GM12878 (cell line): Measurements from ENCODE around the gene FAM118B. TPM values are rescaled to one million over a fixed set of nuclear protein-coding genes. Genes with fewer than 3 reads are reported as not detected.

Experiments
- ATAC-seq: fragments of 200-7000 bp; cut with Tn5 transposase; 3 replicates; pipeline ENCODE4 v1.9.1; 2020; ENCODE audit warnings: mild to moderate bottlenecking, moderate library complexity
- BruUV-seq: library from RNA; stranded (reverse); fragments of 400-500 nt; replicated peaks from 2 replicates; lab custom pipeline; 2021; lab: Mats Ljungman, UMichigan
- CTCF ChIA-PET: fragments of 300-600 bp; sonication (Branson Sonifier 250); formaldehyde crosslinking; extraction: SDS; loops from one replicate; lab custom pipeline; 2021; ENCODE audit warnings: inconsistent platforms; lab: Yijun Ruan, JAX
- POLR2A ChIA-PET: fragments of 350-600 bp; formaldehyde crosslinking; extraction: SDS; loops from one replicate; lab custom pipeline; 2021; ENCODE audit warnings: inconsistent platforms; lab: Charles Lee
- RAD21 ChIA-PET: fragments of 300-600 bp; sonication (Branson Sonifier 250); formaldehyde crosslinking; loops from one replicate; lab custom pipeline; 2023; ENCODE audit warnings: antibody characterized with exemption; ENCODE audit not compliant: unreplicated experiment; lab: Charles Lee
- SMC1A ChIA-PET: fragments of 300-600 bp; sonication (Branson Sonifier 250); formaldehyde crosslinking; loops from one replicate; lab custom pipeline; 2023; ENCODE audit not compliant: unreplicated experiment, uncharacterized antibody; lab: Charles Lee
- DNase-seq: peaks from one replicate; pipeline ENCODE4 v3.0.0-alpha.2; 2011; ENCODE audit warnings: low read depth, low spot score
- FAIRE-seq: peaks from 3 replicates; lab custom pipeline; 2011; peaks lifted over from hg19 to GRCh38; lab: Jason Lieb, UNC
- H2AFZ ChIP-seq: 2 replicates; pipeline ENCODE4 v1.6.0; 2011; ENCODE audit warnings: low read depth, low read length, control low read depth; ENCODE audit not compliant: control insufficient read depth
- H3K27ac ChIP-seq: 2 replicates; pipeline ENCODE4 v1.5.1; 2011; ENCODE audit warnings: control low read depth; ENCODE audit not compliant: control insufficient read depth, insufficient read depth
- H3K27me3 ChIP-seq, 2 experiments: replicated peaks in 1 of 2; 2 replicates each; pipeline versions ENCODE4 v1.6.0 to v1.6.1; 2011; ENCODE audit warnings: low read length in 1 of 2; ENCODE audit not compliant: control insufficient read depth in 2 of 2, insufficient read depth in 2 of 2
- H3K36me3 ChIP-seq, 2 experiments: 2 replicates each; pipeline ENCODE4 v1.5.1; 2011; ENCODE audit warnings: low read length in 1 of 2; ENCODE audit not compliant: control insufficient read depth in 2 of 2, insufficient read depth in 2 of 2
- H3K4me1 ChIP-seq: 2 replicates; pipeline ENCODE4 v1.6.1; 2011; ENCODE audit warnings: mild to moderate bottlenecking, low read length, moderate library complexity, mixed read lengths; ENCODE audit not compliant: control insufficient read depth, insufficient read depth
- H3K4me2 ChIP-seq: 2 replicates; pipeline ENCODE4 v1.6.0; 2011; ENCODE audit warnings: control low read depth; ENCODE audit not compliant: control insufficient read depth, insufficient read depth
- H3K4me3 ChIP-seq: fragments of 200-600 bp; sonication (generic); 2 replicates; pipeline ENCODE4 v1.5.1; 2016
- H3K79me2 ChIP-seq: 2 replicates; pipeline ENCODE4 v1.6.0; 2011; ENCODE audit warnings: low read length; ENCODE audit not compliant: control insufficient read depth, insufficient read depth
- H3K9ac ChIP-seq: 2 replicates; pipeline ENCODE4 v1.8.0; 2011; ENCODE audit warnings: low read length, control low read depth, mixed read lengths; ENCODE audit not compliant: control insufficient read depth, insufficient read depth
- H3K9me3 ChIP-seq: replicated peaks from 3 replicates; pipeline ENCODE4 v1.5.1; 2011; ENCODE audit warnings: mild to moderate bottlenecking, low read length; ENCODE audit not compliant: control insufficient read depth, insufficient read depth
- H4K20me1 ChIP-seq: 2 replicates; pipeline ENCODE4 v1.6.0; 2011; ENCODE audit not compliant: control insufficient read depth, insufficient read depth
- BHLHE40 ChIP-seq, 2 experiments: fragments of 450-650 bp in 1 of 2; IDR thresholded peaks; 2 replicates each; pipeline ENCODE4 v1.6.1; 2011 to 2017; ENCODE audit warnings: low read depth in 2 of 2, borderline replicate concordance in 1 of 2, improper control_type of control experiment in 1 of 2, low read length in 1 of 2, mild to moderate bottlenecking in 1 of 2
- ETV6 ChIP-seq, 2 experiments: fragments of 450-650 bp in 1 of 2; IDR thresholded peaks in 1 of 2; conservative IDR thresholded peaks in 1 of 2; 2 replicates each; pipeline ENCODE4 v1.6.1; 2014; ENCODE audit warnings: antibody characterized with exemption in 1 of 2, borderline replicate concordance in 1 of 2, low read depth in 1 of 2, mild to moderate bottlenecking in 1 of 2, moderate library complexity in 1 of 2
- FOXM1 ChIP-seq: IDR thresholded peaks from 2 replicates; pipeline ENCODE4 v1.6.1; 2012; ENCODE audit warnings: low read depth, mild to moderate bottlenecking, inconsistent platforms, low read length, moderate library complexity
- IRF3 ChIP-seq: fragments of 450-650 bp; IDR thresholded peaks from 2 replicates; pipeline ENCODE4 v1.6.1; 2014; ENCODE audit warnings: mild to moderate bottlenecking
- JUNB ChIP-seq: IDR thresholded peaks from 2 replicates; pipeline ENCODE4 v1.6.1; 2016; ENCODE audit warnings: antibody characterized with exemption, mild to moderate bottlenecking
- MEF2B ChIP-seq: fragments of 450-650 bp; IDR thresholded peaks from 2 replicates; pipeline ENCODE4 v1.6.1; 2018; ENCODE audit warnings: mild to moderate bottlenecking, moderate library complexity; ENCODE audit not compliant: partially characterized antibody, poor library complexity, severe bottlenecking
- PML ChIP-seq: IDR thresholded peaks from 2 replicates; pipeline ENCODE4 v1.6.1; 2012; ENCODE audit warnings: low read length, inconsistent platforms
- RELB ChIP-seq: fragments of 450-650 bp; IDR thresholded peaks from 2 replicates; pipeline ENCODE4 v1.6.1; 2017; ENCODE audit warnings: low read depth, mild to moderate bottlenecking, moderate library complexity
- SIX5 ChIP-seq: IDR thresholded peaks from 2 replicates; pipeline ENCODE4 v1.6.1; 2011; ENCODE audit warnings: mild to moderate bottlenecking, low read depth, low read length, moderate library complexity; ENCODE audit not compliant: severe bottlenecking
- ZBTB40 ChIP-seq: fragments of 450-650 bp; IDR thresholded peaks from 2 replicates; pipeline ENCODE4 v1.6.1; 2016; ENCODE audit warnings: mild to moderate bottlenecking, moderate library complexity, borderline replicate concordance
- ZNF217 ChIP-seq: fragments of 450-650 bp; IDR thresholded peaks from 2 replicates; pipeline ENCODE4 v1.6.1; 2017; ENCODE audit warnings: antibody characterized with exemption, mild to moderate bottlenecking
- WGBS: methylation state at CpG from one replicate; pipeline ENCODE4 v1.1.6; 2016; ENCODE audit warnings: low lambda C conversion rate; ENCODE audit not compliant: insufficient replicate concordance, insufficient coverage; ENCODE audit errors: missing lambda C conversion rate; 5-methylcytosine and 5-hydroxymethylcytosine counted together
- in situ Hi-C: fragments of 300-500 bp; cut with MboI; formaldehyde crosslinking; loops from 9 replicates; pipeline ENCODE4 v1.14.3; 2018; ENCODE audit warnings: mixed read lengths
- intact Hi-C: fragments of 100-400 bp; cut with micrococcal nuclease; formaldehyde crosslinking; loops from one replicate; pipeline ENCODE4 v1.14.2; 2022; ENCODE audit not compliant: unreplicated experiment
- polyA plus RNA-seq, 11 experiments: library from polyadenylated mRNA; depleted of rRNA in 4 of 11; unstranded in 6 of 11; stranded (reverse) in 5 of 11; fragments of >200 nt; fragmentation: Nextera tagmentation in 4 of 11; fragmentation: Illumina TruSeq in 1 of 11; extraction: Ambion mirVana in 4 of 11; extraction: Trizol in 1 of 11; gene quantifications; 1 replicate in 1 of 11; 2 replicates in 10 of 11; pipeline versions ENCODE4 v1.2.1 to v1.2.3, GENCODE V29; 2011 to 2016; ENCODE audit warnings: inconsistent platforms in 2 of 11, missing spikeins in 2 of 11, low read depth in 1 of 11
- total RNA-seq, 4 experiments: library from RNA; depleted of rRNA in 3 of 4; stranded (reverse); fragments of >200 nt in 3 of 4; fragmentation: Illumina TruSeq in 1 of 4; extraction: Trizol in 1 of 4; gene quantifications; 2 replicates each; pipeline versions ENCODE4 v1.2.1 to v1.2.3, GENCODE V29; 2013 to 2021

The FAM118B gene
- total and polyA plus RNA-seq, 10 of the 15 experiments (the other 5 are each of a cell fraction or from before 2014, with no cell fraction given): 12.8 to 29.7 (median 16.5) TPM

DNA sequence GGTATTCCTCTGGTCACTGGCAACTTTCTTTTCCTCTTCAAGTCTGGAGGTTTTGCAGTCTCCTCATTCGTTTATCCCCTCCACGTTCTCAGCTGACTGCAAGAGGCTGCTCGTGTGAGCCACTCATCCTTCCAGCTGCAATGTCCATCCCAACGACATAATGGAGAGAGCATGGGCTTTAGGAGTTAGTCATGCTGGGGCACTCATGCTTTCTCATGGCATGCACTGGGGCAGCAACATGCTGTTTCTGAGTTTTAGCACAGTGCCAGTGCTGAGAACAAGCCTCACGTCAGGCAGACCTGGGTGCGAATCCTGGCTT, 99.4 kb downstream of the FAM118B start (continued):
- no peak for TF ChIP-seq IRF3
- no peak for TF ChIP-seq SIX5
- TF ChIP-seq, all 136 proteins: peak for 0

DNA sequence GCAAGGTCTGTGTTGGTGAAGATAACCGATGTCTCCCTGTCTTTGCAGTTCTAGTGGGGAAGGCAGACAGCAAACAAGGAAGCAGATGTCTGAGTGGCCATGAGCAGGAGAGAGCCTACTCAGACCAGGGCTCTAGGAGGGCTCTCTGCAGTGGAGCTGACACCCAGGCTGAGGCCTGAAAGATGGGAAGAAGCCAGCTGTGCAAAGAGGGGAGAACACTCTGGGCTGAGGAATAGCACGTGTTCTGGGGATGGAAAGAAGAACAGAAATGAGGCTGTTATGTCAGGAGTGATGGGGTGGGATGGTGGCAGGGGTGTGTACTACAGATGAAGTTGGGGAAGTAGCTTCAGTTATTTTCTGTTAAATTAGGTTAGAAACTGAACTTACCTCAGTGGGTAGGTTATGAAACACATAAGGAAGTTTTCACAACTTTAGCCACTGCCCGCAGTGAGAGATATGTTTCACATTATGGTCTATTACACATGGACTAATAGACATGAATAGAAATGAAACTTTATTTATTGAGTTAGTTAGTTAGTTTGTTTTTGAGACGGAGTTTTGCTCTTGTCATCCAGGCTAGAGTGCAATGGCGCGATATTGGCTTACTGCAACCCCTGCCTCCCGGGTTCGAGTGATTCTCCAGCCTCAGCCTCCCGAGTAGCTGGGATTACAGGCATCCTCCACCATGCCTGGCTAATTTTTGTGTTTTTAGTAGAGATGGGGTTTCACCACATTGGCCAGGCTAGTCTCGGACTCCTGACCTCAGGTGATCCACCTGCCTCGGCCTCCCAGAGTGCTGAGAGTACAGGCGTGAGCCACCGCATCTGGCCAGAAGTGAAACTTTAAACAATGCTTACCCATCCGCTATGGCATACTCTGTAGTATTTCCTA, 100.1 kb downstream of the FAM118B start:
- in situ Hi-C loops: no loop called here
- POLR2A ChIA-PET: interaction anchor here (0.6 to 1.7 kb wide), 4 partner anchors 12 to 169 kb away, joined by 3 to 5 read pairs (median 5); no protein-coding TSS in a partner anchor
- peak in 1 of 2 experiments; percentile 20; a peak in 1 of 4 replicates for TF ChIP-seq ETV6 (conservative IDR thresholded peaks at IDR 0.05 in 1 of 2, IDR thresholded peaks at IDR 0.05 in 1 of 2; ENCODE audit: borderline replicate concordance in 1 of 2, low read depth in 1 of 2)
- TF ChIP-seq MEF2B: peak; percentile 41
- TF ChIP-seq PML: no peak
- peak; percentile 43 to 77; a peak in 3 of 4 replicates for TF ChIP-seq BHLHE40 (IDR thresholded peaks at IDR 0.05; ENCODE audit: borderline replicate concordance in 1 of 2, low read depth in 2 of 2, low read length in 1 of 2)
- TF ChIP-seq ZNF217: peak; percentile 64
- TF ChIP-seq FOXM1: peak; percentile 42; the same call in 1 of the 2 replicates
- 0 out of 2 replicates have a peak, but pooled peaks have one; percentile 14 for TF ChIP-seq JUNB
- TF ChIP-seq RELB: peak; percentile 39; the same call in 1 of the 2 replicates
- peak; percentile 63; the same call in 1 of the 2 replicates for TF ChIP-seq ZBTB40

More for the DNA sequence above, 100.1 kb downstream of the FAM118B start:
- ChIA-PET CTCF (interaction anchor here (0.6 to 10.0 kb wide), 29 partner anchors 9 to 763 kb away, joined by 3 to 232 read pairs (median 6); partner anchors contain the start of gene ST3GAL4), RAD21 (interaction anchor here (0.7 to 3.0 kb wide), 20 partner anchors 8 to 679 kb away, joined by 3 to 36 read pairs (median 4); partner anchors contain the start of gene ST3GAL4), SMC1A (interaction anchor here (1.0 to 6.5 kb wide), 20 partner anchors 7 to 259 kb away, joined by 3 to 78 read pairs (median 5); partner anchors contain the start of genes DCPS and ST3GAL4)
- DNase-seq (peak; percentile 60), FAIRE-seq (peak; percentile 35), ATAC-seq (peak; percentile 86)
- Histone ChIP-seq H4K20me1 (no peaks in the 10 kb centered on the region), H3K4me3 (no peak overlapping the region), H2AFZ (no peak overlapping the region), H3K4me2 (peak overlapping the region; percentile 46), H3K9ac (no peak overlapping the region), H3K27ac (peak overlapping the region; percentile 61), H3K79me2 (peaks cover 6% of the 10 kb centered on the region), H3K9me3 (no peaks in the 10 kb centered on the region; the same call in none of the 3 replicates), H3K36me3 (peaks cover 1 to 19% of the 10 kb centered on the region in 2 experiments), H3K27me3 (no peaks in the 10 kb centered on the region), H3K4me1 (peaks cover 36% of the 10 kb centered on the region)
- intact Hi-C loops: loop anchor here (2.0 to 10.0 kb wide), 5 partner anchors 43 to 673 kb away; partner anchors contain the start of gene ST3GAL4
- 14% methylated on average over 14 of the region's 14 CpGs for whole genome bisulfite sequencing
- BruUV-seq: no TSS peak
